Left colon (tissue), 2 donors: ENCODE data around the gene FBXO33. TPM values are rescaled to one million over a fixed set of nuclear protein-coding genes. Genes with fewer than 3 reads are reported as not detected.

Source experiments
- ATAC-seq: fragments of 200-7000 bp; cut with Tn5 transposase; one replicate; pipeline ENCODE4 v1.9.1; 2020; ENCODE audit warnings: mild to moderate bottlenecking, moderate library complexity
- DNase-seq, 2 donors: peaks; one replicate each; pipeline ENCODE4 v3.0.0-alpha.2; 2020
- intact Hi-C, 2 donors: fragments of 100-400 bp; cut with DNase I in 1 of 2; cut with micrococcal nuclease in 1 of 2; formaldehyde crosslinking; loops; one replicate each; pipeline versions ENCODE4 v1.11.2 to v1.14.0; 2022; cut with DNase I, micrococcal nuclease
- total RNA-seq, 2 donors: library from RNA; stranded (reverse); fragmentation: NEBNext Ultra II Directional; extraction: Animal tissue kit (Norgen Biotek cat#: 25700); gene quantifications; one replicate each; pipeline ENCODE4 v1.2.1, GENCODE V29; 2021
- donor health status: DM: no; HTN: no; CAD: no.
- donor health status: DM: yes; HTN: yes; CAD: no.

The FBXO33 gene
- total RNA-seq, 2 donors from 2014 or later = 6.9 to 9.3 TPM

DNA sequence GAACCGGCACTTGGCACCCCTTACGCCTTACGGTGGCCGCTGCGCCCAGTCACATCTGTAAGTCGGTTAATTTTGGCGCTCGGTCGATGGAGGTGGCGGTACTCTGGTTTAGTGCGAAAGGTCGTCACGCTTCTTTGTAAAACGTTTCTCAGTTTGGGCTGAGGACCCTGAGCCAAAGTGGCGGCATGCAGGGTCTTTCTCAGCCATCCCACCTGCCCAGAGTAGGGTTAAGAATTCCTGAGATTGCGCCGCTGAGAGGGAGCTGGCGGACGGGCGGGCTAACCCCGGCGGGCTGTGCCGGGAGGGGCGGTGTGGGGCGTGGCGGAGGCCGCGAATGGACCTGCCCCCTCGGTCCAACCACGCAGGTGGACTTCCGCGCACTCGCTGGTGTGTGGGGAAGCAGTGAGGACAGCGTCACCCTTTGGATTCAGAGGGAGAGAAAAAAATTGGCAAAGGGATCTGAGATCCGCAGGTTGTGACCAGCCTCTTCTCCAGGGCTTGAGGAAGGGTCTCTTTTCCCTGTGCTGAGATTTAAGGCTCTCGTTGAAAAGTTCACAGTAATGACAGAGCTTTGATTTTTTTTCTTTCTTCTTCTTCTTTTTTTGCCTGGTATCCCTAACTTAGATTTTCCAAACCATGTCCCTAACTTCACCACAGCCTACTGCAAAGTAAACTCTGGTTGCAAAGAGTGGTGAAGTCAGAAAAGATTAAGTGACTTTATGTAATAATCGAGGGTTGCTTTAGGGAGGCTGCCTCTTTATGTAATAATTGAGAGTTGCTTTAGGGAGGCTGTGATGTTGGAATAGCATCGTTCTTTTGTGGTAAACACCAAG lies 602 bp upstream of the FBXO33 start:
- ATAC-seq (peak; percentile 86), DNase-seq (peak; percentile 93 to 96)
- intact Hi-C loops = no loop called here

DNA sequence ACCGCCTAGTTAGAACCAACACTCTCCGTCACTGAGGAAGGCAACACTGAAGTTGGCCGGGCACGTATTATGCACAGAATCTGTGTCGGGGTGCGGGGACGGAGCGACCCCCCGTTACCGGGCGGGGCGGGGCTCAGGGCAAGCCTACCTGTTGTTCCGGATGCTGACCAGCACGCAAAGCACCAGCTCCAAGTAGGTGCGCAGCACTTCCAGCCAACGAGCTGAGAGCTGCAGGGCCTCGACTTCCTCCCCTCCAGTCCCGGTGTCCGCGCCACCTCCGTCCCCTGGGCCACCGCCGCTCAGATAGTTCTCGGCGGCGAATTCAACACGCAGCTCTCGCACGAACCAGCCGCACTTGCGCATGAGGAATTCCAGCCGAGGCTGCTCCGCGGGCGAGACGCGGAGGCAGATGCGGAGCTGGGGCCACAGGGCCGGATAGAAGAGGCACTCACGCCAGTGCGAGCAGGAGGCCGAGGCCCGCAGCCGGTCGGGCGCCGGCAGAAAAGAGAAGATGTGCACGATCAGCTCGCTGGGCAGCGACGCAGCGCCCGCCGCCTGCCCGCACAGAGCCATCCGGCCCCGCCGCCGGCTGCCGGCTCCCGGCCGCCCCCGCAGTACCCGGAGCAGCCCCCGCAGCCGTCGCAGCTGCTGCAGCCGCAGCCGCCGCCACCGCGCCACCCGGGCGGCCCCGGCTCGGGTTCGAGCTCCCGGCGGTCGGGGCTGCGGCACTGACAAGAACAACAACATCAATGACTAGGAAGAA lies 636 bp downstream of the FBXO33 start:
- intact Hi-C loops = no loop called here
- ATAC-seq = peak; percentile 14
- peak; percentile 57 to 67 for DNase-seq

DNA sequence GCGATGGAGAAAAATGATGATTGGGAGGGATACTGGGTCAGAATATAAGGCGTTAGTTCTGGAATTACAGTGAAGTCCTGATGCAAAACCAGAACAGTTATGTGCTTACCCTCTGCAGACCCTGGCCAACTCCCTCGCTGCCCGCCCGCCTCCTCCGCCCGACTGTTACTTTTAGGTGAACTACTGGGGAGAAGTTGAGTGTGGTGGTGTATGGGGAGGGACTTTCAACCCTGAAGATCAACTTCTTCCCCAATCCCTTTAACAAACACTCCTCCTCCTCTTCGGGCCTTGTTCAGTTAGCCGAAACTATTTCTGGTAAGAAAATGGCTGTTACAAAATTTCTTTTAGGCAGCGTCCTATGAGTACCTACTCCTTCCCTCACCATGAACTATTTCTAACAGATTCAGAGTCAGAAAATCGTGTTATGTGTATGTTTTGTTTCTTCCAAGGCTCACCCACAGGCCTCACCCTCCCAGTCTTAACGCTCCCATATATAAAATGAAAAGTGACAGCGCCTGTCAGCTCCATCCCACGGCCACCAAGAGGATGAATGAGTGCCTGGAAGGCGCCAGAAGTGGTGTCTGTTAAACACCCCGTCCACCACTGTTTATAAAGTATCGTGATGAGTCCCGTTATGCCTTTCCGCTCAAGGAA lies 1.3 kb downstream of the FBXO33 start:
- DNase-seq (peak in 1 of 2 donors; percentile 24), ATAC-seq (no peak)
- intact Hi-C loops = no loop called here

DNA sequence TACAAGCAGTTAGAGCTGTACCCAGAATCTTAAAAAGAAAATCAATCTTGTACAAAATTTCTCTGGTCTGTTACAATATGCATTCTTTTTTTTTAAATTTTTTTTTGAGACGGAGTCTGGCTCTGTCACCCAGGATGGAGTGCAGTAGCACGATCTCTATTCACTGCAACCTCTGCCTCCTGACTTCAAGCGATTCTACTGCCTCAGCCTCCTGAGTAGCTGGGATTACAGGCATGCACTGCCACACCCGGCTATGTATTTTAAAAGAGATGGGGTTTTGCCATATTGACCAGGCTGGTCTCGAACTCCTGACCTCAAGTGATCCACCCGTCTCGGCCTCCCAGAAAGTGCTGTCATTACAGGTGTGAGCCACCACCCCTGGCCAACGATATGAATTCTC lies 4.1 kb downstream of the FBXO33 start:
- no peak for ATAC-seq
- intact Hi-C loops = no loop called here
- DNase-seq = no peak

DNA sequence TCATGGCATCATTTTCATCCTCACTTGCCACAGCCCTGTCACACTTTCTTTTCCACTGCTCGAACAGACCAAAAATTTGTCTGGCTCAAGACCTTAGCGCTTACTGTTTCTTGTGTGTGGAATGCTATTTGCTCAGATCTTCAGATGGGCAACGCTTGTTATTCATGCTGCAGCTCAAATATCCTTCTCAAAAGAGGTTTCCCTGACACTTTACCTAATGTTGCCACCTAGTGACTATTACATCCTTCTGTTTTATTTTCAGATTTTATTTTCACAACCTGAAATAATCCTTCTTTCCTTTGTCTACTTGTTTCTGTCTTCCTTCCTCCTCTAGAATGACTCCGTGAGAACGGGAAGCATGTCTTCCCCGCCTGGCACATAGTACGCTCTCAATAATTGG lies 5.6 kb downstream of the FBXO33 start:
- DNase-seq = no peak
- ATAC-seq = no peak
- intact Hi-C loops = no loop called here

DNA sequence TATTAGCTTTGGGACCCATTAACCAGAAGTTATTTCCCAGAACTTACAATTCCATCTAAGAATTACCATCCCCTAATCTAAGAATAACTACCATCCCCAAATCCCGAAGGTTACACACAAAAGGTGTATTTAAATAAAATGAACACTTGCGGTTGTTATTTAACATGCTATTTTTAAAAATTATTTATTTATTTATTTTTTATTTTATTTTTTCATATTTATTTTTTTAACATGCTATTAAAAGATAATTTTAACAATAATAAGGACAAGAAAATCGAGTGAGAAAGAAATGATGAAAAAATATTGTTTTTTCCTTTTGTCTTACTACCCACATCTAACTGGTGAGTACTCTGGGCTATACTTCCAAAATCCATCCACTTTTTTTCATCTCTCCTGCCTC lies 6.3 kb downstream of the FBXO33 start:
- no peak for ATAC-seq
- intact Hi-C loops = no loop called here
- DNase-seq = no peak

DNA sequence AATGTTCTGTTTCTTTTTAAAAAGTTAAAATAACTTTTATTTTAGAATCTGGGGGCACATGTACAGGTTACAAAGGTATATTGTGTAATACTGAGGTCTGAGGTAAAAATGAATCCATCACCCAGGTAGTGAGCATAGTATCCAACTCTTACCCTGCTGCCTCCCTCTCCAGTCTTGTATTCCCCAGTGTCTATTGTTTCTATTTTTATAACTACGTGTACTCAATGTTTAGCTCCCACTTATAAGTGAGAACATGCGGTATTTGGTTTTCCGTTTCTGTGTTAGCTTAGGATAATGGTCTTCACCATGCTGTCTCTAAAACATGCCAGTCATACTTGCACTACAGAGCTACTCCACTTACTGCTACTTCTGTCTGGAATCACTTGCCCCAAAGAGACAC lies 8.4 kb downstream of the FBXO33 start:
- ATAC-seq = no peak
- intact Hi-C loops = no loop called here
- DNase-seq = no peak

DNA sequence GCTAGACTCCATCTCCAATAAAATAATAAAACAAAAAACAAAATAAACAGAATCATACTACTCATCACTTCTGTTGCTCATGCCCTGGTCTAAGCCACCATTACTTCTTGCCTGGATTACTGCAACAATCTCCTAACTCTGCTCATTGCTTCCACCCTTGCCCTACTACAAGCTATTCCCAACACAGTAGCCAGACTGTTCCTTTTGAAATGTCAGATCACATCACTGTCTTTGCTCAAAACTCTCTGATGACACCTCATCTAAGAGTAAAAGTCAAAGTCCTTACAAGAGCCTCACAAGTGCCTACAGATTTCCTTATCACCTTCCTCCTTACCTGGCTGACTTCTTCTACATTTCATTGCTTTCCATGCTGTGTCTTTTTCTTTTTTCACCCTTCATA lies 10.0 kb downstream of the FBXO33 start:
- intact Hi-C loops = no loop called here
- no peak for DNase-seq

DNA sequence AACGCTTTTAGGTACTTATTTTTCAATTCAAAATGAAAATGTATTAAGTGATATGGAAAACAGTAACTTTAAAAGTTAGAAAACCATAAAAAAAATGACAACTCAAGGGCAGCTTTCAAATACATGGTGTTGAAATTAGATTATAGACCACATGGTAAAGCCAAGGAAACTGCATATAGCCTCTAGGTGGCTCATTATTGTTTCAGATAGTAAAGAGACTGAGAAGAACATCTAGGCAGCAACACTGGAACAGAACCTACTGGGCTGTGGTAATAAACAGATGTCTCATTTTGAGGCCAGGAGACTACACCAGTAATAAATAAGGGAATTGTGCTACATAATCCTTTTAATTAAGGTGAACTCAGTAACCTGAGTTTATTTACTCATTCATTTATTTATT lies 13.0 kb downstream of the FBXO33 start:
- ATAC-seq (no peak), DNase-seq (no peak)
- intact Hi-C loops = no loop called here

More for the DNA sequence above, 10.0 kb downstream of the FBXO33 start:
- peak; percentile 91 for ATAC-seq

DNA sequence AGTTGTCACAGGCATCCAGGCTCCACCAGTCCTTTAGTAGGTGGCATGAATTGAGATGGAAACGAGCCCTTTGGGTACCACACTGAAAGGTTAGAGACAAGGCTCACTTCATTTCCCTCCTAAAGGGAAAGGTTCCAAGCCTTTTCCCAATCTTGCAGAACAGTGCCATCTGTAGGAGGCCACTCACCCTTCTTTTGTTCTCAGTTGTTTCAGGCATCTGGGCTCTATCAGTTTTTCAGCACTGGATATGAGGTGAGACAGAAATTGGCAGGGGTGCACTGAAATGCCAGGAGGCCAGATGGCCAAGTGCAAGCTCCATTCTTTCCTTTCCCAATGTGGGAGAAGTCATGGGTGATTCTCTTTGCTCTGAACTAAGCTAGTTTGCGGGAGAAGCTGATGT lies 15.2 kb downstream of the FBXO33 start:
- ATAC-seq (no peak), DNase-seq (no peak)
- intact Hi-C loops = no loop called here

DNA sequence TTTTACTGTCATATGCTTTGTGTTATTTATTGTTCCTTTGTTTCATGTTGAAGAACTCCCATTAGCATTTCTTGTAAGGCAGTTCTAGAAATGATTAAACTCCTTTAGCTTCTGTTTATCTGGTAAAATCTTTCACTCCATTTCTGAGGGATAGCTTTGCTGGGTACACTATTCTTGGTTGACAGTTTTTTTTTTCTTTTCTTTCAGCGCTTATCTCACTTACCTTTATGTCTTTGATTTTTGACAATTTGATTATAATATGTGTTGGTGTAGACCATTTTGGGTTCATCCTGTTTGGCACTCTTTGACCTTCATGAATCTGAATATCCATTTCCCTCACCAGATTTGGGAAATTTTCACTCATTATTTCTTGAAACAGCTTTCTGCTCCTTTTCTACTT lies 16.2 kb downstream of the FBXO33 start:
- DNase-seq (no peak), ATAC-seq (no peak)
- intact Hi-C loops = no loop called here

DNA sequence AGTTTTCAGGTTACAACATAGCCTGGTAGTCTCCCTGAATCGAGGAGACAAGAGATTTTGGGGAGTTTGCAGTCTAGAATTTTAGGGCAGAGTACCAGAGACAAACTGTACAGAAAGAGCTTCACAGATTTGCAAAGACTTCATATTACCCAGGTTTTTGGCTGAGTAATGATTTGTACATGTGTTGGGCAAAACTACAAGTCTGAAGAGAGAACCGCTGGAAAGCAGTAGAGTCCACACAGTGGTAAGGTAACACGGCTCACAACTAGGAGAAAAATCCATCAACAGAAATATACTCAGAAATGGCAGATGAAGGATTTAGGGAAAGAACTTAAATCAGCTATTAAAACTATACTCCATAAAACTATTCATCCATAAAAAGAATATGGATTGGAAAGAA lies 25.7 kb downstream of the FBXO33 start:
- no peak for ATAC-seq
- intact Hi-C loops = no loop called here
- DNase-seq = no peak

DNA sequence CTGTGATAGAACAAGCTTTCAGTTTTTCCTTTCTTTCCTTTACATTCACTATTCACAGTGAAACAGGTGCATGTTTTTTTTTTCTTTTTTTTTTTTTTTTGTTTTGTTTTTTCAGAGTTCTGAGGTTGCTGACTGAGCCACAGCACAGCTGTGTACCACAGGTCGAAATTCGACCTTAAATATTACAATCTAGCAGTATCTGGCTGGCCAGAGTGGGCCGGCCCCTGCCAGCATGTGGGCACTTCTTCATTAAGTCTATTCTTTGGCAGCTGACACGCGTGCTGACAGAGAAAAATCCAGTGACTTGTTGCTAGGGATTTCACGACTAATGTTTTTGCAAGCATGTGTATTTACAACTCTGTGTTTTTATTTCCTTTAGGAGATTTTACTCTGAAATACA lies 33.9 kb downstream of the FBXO33 start:
- intact Hi-C loops = no loop called here
- DNase-seq = no peak

DNA sequence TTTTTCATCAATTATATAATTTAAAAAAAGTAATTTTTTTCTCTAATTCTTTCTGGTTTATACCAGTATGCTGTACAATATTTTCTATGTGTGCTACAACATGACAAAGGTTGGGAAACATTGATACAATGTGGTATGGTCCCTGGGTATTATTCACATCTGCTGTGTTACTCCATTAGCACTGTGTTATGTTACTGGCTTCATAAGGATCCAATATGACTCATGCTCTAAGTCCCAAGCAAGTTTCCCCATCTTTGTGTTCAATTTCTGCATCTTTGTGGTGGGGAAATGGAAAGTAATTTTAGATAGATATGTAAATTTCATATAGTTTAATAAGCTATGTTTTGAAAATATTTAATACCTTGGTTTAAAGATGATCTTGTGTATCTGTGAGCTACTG lies 35.8 kb downstream of the FBXO33 start:
- DNase-seq = no peak

More for the DNA sequence above, 33.9 kb downstream of the FBXO33 start:
- no peak for ATAC-seq

DNA sequence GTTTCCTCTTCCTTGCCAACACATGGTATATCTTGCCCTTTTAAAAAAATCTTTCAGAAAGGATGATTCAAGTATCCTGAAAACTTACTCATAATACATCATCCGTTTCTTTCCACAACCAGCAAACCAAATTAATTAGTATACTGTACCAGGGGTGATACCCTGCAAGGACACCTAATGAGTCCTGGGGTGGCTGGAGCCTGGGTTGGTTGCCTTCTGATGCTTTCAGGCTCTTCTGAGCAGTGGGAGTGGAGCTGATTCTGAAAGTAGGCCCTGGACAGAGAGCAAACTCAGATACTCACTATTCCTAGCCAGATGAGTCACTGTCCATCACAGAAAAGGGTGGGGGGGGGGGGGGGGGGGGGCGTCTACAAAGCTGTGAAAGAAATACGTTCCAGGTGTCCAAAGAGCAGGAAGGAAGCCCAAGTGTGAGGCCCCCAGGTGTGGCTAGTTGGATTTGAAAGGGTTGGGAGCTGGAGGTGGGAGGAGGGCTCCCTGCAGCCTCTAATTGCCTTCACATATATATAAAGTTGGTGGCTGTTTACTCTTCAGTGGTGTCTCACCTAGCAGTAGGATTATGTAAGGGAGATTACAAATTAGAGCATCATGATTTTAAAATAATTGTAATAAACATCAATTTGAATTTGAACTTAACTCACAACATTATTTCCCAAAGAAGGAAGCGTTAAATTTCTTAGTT lies 36.5 kb downstream of the FBXO33 start:
- ATAC-seq (no peak), DNase-seq (no peak)
- intact Hi-C loops = no loop called here

More for the DNA sequence above, 35.8 kb downstream of the FBXO33 start:
- no peak for ATAC-seq
- intact Hi-C loops = no loop called here

DNA sequence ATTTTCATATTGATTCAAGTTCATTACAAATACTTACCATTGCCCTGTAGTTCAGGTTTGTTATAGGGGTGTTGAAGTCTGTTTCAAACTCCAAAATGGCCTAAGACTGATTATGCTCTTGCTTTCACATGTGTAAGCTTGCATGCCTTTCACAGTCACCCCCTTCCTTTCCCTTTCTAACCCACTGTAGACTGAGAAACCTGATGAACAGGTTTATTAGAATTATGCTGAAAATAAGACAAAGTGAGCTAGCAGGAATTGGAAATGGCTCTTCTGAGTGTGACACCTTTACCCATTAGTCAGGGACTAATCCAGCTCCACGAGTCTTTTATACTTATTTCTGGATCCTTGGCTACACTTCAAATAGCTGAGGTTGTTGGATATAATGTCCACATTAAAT lies 38.9 kb downstream of the FBXO33 start:
- intact Hi-C loops = no loop called here
- no peak for ATAC-seq
- DNase-seq = no peak

DNA sequence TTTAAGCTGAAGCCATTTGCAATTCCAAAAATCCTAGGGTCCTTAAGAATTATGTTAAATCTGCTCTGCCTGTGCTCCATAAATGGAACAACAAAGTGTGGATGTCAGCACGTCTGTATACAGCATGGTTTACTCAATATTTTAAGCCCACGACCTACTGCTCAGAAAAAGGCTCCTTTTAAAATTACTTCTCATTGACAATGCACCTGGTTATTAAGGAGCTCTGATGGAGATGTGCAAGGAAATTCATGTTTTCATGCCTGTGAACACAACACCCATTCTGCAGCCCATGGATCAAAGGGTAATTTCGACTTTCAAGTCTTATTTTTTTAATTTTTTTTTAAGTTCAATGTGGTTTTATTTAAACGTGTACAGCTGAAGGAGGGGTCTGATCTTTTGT lies 48.1 kb downstream of the FBXO33 start:
- ATAC-seq (no peak), DNase-seq (no peak)
- intact Hi-C loops = no loop called here

DNA sequence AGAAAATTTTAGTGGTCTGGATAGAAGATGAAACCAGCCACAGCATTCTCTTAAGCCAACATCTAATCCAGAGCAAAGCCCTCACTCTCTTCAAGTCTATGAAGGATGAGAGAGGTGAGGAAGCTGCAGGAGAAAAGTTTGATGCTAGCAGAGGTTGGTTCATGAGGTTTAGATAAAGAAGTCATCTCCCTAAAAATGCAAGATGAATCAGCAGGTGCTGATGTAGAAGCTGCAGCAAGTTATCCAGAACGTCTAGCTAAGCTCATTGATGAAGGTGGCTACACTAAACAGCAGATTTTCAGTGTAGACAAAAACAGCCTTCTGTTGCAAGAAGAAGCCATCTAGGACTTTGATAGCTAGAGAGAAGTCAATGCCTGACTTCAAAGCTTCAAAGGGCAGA lies 48.5 kb downstream of the FBXO33 start:
- ATAC-seq (no peak), DNase-seq (no peak)
- intact Hi-C loops = no loop called here

DNA sequence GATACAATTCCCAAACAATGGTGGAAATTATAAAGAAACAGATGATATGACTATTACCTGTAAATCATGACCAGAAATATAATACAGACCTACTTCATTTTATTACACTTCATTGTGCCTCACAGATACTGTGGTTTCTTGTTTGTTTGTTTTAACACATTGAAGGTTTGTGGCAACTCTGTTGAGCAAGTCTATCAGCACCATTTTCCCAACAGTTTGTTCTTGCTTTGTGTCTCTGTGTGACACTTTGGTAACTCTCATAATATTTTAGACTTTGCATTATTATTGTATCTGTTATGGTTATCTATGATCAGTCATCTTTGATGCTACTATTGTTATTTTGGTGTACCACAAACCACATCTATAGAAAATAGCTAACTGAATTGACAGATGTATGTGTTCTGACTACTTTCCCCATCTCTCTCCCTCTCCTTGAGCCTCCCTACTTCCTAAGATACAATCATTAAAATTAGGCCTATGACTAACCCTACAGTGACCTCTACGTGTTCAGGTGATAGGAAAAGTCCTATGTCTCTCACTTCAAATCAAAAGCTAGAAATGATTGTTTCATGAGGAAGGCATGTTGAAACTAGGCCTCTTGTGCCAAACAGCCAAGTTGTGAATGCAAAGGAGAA lies 49.1 kb downstream of the FBXO33 start:
- intact Hi-C loops = no loop called here
- no peak for ATAC-seq
- no peak for DNase-seq
